GM18868 (cell line): ENCODE data around the gene KIF1B.
"Not testable (repeated sequence)": the region's sequence is repeated elsewhere in the genome, so short reads cannot be mapped to it uniquely, and the experiment has no call there.

Experiments
- ATAC-seq: cut with Tn5 transposase; IDR thresholded peaks from one replicate; pipeline ENCODE4 v1.9.1; 2021; ENCODE audit warnings: mild to moderate bottlenecking, moderate library complexity; ENCODE audit not compliant: unreplicated experiment

KIF1B gene

DNA sequence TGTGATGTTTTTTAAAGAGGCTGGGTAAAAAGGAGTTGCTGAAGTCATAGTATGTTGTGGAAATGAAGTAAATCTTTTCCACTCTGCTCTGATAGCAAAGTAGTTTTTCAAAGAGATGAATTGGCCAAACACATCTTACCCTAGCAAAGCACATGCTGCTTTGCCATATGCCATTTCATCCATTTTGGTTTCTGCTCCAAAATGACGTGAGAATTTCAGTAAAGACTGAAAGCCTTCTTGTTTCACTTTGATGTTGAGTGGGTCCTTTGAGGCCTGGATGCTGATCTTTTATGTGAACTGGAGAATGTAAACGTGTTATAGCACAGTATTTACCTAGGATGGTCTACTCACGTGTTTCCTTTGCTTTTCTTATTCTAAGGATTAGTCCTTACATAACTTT, 115.2 kb downstream of the KIF1B start:
- no peak for ATAC-seq

DNA sequence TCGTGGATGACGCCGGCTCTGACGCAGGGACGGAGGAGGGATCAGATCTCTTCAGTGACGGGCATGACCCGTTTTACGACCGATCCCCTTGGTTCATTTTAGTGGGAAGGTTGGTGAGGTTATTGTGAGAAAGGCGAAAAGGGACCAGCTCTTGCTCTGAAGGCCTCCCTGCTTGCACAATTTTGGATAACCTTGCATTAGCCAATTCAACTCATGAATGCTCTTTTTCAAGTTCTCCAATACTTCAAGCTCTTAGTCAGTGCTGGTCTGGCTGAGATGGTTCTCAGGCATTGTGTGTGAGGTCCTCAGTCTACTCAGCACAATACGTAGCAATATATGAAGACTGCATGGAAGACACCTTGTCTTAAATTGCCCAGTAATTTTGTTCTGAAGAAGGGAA, 115.9 kb downstream of the KIF1B start:
- no peak for ATAC-seq

DNA sequence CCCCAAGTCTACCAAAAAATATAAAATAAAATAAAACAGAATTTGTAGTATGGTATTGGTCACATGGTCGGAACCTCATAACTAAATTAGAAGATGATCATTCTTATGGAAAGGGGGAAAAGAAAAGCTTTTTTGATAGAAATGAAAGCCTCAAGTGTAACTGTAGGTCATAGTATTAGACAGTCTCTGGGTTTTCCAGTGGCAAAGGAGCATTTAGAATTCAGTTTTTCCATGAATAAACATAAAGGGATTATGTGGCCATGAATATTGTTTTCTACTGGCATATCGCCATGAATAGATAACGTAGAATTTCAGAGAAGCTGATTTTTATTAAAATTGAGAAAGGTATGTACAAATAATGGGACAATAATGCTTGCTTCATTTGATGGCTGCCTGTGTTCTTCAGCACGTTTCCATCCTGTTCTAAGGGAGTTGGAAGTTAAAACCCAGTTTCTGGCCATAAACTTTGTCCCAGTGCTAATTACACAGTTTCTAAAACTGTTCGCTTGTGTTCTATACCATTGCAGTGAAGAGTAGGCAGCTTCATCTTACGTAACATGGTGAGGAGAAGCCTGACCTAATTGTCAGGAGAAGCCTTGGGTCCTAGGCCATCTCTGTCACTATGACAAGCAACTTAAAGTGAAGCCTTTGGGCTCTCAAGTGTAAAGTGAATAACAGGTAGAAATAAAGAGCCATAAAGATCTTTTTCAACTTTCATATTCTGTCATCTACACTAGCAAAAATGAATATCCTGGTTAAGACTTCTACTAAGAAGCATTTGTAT, 118.0 kb downstream of the KIF1B start:
- ATAC-seq: no peak

DNA sequence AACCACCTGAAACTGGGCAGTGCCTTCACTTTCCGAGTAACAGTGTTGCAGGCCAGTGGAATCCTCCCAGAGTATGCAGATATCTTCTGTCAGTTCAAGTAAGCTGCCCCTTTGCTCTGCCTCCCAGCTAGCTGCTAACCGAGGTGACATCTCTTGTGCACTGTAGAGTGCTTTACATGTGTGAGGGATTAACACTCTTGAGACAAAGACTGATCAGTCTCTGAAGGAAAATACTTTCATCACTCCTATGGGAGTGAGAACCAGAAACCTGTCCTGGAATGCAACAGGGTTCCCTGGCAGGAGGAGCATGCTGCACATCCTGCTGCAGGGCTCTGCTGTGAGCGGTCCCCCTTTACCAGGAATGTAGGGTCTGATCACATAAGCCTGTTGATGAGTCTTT, 127.1 kb downstream of the KIF1B start:
- ATAC-seq: no peak

DNA sequence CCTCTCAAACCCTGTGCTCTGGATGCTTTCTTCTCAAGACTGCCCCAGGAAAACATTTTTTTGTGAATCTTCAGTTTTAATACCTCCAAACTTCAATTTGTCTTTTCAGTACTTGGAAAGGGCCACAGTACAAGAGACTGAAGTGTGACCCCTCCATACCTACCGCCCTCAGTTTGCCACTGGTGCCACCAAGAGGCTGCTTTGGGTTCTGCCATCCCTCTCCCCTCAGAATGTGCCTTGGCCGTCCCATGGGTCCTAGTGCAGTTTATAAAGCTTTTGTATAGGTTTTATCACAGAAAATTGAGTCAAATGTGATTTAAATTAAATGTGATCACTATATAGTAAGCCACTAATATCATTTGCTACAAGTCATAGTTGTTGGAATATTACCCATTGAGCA, 127.7 kb downstream of the KIF1B start:
- ATAC-seq: no peak

DNA sequence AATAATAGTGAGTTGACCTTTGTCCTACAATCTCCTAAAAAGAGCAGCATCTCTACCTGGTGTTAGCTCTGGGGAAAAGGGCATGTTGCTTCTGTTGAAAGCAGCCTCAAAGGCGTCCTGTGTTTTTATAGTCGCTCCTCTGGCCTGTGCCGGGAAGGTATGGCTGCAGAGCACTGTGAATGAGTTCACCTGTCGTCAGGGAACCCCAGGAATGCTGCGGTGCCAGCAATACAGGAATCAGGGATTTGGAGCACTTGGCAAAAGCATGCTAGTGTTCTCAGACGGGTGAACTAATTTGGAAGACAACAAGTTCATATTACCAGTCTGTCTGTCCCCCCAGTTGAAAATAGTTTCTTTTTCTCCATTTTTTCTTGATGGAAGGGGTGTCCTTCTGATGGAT, 128.2 kb downstream of the KIF1B start:
- no peak for ATAC-seq

DNA sequence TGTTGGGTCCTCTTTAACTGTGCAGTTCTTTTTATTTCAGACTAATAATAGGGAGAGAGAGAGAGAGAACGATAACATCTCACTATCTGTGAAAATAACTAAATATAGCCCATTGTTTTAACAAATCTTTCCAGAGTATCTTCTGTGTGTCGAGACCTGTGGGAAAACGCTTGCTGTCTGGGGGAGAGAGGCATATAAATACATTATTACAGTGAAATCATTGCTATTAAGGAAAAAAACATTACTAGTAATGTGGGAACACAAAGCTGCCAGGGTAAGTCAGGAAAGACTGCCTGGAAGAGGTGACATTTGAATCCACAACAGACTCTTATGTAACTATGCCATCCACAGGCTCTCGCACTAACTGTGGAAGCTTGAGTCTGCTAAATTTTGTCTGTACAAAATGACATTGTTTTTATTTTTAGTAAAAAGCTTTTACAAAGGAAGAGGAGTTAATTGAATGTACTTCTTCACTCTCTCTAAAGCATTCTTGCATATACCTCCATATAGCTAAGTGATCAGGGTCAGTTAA, 128.7 kb downstream of the KIF1B start:
- no peak for ATAC-seq

DNA sequence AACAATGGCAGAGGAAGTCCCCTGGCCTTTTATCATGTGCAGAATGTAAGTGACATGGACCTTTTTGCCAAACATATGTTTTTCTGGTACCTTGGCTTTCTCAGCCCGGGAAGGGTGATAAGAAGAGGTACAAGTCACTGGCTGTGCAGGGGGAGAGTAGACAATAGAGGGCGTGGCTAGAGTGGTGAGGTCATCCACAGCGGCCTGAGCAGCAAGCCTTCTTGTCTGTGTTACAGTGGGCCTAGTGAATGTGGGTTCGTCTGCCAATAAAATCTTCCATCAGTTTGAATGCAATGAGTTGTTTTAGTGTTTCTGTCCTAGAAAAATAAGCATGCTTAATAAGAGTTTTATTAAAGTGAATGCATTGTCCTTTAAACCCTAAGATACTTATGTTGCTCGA, 129.4 kb downstream of the KIF1B start:
- no peak for ATAC-seq

DNA sequence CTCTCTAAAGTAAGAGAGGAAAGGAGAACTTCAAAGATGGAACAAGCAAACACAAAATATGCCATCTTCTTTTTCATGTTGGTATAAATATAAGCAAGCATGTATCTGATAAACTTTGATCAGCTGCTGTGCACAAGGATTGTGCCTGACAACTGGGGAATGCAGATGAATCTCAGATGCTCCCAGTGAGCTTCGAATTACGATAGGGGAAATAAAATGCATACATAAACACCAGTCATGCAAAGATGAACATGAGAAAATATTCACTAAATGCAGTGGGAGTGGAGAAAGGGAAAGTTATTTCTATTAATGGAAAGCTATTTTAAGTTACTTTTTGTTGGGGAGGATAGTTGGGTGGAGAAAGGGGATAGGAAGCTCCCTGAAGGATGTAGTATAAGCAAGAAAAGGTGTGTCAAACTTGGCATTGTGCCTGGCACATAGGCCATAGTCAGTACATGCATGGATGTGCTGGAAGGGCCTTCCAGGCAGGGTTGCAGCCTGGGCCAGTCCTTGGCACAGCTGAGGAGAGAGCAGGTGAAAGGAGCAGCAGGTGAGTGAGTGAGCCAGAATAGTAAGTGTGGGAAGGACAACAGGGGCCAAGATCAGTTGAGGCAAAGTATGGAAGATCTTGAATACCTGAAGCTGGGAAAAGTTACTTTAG, 130.7 kb downstream of the KIF1B start:
- no peak for ATAC-seq

DNA sequence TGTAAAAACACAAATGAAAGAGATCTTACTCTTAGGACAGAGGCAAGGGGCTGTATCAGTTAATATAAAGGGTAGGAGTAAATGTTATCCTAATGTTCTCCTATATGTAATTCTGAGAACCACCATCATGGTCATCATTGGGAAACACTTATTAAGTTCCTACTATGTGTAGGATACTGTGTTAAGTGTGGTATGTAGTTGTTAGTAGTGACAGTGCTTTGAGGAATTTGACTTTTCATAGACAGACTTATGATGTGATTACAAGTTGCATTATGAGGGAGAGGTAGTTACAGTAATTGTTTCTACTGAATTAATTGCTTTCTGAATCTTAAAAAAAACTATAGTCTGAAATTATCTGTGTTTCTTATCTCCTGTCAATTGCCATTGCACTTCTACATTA, 136.7 kb downstream of the KIF1B start:
- ATAC-seq: no peak

DNA sequence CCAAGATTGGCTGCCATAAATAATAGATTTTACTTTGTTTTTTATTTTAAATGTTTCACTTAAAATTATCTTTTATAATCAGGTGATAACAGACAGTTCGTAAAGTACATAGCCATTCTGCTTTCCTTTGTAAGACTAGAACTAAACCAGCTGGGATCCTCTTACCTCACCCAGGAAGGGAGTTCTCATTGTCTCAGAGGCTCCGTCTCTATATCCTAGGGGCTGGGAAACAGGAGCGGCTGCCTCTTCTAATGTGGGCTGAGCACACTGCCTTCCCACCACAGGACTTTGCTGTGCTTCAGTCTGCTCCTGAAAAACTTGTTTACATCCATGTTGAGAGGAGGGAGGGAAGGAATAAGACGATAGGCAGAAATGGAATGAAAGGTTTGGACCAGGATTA, 142.9 kb downstream of the KIF1B start:
- no peak for ATAC-seq

DNA sequence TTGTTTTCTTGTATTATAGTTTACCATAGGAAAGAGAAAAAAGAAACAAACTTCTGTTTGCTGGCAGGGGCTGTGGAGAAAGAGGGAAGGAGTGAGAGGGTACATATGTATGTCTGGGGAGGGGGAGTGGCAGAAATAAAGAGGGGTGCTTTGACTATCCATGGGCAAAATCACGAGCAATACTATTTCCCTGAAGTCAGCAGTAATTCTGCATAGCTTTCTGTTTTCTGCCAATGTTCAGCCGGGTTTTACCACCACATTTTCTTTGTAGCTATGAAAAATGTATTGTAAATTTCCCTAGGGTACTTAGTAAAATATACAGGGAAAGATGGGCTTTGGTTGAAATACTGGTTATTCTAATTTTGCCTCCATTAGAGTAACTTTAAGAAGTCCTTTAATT, 143.3 kb downstream of the KIF1B start:
- no peak for ATAC-seq

DNA sequence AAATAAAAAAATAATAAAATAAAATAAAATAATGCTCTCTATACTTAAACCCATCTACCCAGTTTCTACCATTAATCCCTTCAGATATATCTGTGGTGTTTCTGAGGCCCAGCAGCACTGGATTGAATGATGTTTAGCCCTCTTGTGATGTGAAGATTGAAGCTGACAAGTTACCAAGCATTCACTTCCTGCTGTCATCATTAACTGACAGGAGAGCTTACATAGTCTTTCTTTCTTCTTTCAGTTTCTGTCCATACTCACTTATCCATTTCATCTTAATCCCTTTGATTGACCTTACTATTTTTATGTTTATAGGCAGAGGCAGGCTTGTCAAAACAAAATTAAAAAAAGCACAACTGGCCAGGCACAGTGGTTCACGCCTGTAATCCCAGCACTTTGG, 149.7 kb downstream of the KIF1B start:
- no peak for ATAC-seq

DNA sequence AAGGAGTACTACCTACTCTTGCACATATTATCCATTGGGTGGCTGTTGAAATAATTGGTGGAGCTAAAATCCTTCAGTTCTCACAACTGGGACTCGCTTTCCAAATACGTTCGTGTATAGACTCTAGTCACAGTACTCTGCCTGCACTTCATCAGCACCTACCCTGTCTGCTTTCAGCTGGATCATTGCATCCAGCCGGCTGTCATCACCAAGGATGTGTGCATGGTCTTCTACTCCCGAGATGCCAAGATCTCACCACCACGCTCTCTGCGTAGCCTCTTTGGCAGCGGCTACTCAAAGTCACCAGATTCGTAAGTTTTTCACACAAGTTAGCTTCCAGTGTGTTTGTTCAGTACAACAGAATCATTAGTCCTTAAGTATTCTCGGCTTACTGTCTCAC, 151.1 kb downstream of the KIF1B start:
- ATAC-seq: no peak

DNA sequence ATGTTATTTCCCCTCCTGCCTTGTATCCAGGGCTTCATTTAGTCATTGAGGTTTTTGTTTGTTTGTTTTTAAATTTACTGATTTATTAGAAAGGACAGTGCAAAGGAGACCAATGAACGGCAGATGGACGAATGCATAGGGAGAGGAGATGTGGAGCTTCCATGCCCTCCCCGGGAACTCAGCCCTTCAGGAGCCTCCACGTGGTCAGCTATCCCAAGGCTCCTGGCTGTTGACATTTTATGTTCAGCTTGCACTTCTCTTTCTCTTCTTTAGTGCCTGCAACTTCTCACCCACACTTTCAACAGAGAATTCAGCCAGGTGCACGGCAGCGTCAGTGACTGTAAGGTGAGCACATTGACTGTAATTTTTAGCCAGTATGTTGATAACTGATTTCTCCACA, 157.8 kb downstream of the KIF1B start:
- no peak for ATAC-seq

DNA sequence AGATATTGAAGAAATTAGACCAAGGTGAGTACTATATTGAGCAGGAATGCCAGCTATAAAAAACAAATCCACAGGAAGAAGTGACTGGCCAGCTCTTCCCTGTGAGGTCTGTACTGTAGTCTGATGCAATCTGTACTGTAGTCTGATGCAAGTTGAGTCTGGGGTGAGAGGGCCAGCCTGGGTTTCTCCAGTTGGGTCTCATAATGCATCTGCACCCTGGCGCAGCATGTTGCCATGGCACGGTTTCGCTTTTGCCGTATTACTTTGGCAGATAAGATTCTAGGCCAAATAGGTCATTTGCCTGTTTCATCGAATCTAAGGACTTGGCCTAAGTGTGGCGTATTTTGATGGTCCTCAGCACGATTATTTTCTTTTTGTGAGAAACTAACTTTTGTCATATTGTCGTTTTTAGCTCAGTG, 164.1 kb downstream of the KIF1B start:
- no peak for ATAC-seq

DNA sequence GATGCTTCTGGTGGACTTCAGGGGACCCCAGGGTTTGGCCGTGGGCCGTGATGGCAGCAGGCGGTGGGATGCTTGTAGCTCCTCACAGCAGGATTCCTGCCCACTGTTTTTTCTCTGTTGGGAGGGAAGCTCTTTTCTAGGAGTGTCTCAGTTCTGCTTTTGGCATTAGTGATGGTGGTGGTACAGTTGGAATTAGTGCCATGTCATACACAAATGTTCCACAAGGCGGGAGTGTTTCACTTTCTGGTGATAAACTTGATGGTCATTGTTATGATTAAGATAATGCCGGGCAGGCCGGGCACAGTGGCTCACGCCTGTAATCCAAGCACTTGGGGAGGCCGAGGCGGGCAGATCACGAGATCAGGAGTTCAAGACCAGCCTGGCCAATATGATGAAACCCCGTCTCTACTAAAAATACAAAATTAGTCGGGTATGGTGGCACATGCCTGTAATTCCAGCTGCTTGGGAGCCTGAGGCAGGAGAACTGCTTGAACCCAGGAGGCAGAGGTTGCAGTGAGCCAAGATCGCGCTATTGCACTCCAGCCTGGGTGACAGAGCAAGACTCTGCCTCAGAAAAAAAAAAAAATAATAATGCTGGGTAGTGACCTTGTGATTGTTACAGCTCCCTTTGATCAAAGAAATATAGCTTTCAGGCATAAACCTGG, 167.1 kb downstream of the KIF1B start:
- not testable (repeated sequence) for ATAC-seq

DNA sequence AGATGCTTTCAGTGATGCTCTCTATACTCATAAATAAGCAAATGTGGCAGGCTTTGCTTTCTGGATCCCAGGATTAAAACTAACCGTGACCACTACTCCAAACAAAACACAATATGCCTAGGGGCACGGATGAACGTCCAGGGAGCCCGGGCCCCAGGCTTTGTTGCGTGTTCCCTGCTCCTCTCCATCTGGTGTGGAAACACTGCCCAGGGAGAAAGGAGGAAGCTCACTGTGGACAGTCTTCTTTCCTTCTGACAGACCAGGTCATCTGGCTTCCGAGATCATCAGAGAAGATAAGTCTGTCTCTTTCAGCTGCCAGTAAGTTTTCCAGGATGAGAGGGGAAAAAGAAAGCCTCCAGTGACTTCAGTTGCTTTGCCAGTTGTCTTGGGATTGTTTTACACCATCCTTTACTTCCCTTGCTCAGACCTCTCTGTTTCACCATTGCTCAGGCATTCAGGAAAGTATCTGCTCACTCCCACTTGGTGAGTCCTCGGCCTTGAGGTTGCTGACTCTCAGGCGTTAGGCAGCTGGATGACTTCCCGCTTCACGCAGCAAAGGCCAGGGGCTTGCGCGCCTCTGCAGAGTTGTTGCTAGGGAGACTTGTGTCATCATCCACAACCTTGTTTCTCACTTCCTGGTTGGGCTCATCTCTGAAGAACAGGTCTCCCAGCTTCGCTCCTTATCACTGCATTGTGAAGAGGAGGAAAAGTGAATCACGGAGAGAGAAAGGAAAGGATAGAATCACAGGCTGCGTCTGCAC, 167.9 kb downstream of the KIF1B start:
- ATAC-seq: no peak

DNA sequence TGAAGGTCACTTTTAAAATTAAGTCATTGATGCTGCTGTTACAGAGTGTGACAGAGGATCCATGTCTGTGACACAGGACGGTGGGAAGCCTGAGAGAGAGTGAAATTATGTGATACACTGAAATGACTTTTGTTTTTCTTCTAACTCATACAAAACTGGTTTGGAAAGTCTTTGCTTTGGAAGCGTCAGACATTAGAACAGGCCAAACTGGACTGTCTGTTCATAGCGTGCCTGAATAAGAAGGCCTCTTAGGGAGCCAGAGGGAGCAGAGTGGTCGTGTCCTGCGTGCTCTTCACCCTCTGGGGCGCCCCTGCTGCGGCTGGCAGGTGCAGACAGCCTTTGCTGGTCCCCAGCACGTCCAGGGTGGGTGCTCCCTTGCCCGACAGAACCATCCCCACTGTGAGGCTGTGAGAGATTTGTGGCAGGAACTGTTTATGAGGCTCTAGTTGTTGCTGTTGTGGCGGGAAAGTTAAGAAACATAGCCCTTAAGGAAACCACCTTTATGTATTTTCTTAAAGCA, 168.8 kb downstream of the KIF1B start:
- no peak for ATAC-seq

DNA sequence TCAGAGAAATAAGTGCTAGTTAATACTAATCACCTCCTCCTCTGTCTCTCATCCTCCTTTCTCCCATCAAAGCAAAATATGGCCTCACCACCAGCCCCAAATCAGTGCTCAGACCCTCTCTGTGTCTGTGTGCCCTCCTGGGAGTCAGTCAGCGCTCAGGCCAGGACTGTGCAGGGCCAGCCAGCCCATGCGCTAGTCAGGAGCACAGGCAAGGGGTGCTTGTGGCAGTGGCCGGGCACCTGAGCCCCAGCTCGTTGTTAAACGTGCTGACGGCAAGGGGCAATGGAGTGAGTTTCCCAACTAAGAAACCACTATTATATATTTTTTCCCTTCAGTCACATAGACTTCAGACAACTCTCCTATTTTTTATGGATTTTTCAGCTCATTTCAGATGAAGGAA, 169.3 kb downstream of the KIF1B start:
- no peak for ATAC-seq
